Measurements from ENCODE around the gene NIN.

The NIN gene

DNA sequence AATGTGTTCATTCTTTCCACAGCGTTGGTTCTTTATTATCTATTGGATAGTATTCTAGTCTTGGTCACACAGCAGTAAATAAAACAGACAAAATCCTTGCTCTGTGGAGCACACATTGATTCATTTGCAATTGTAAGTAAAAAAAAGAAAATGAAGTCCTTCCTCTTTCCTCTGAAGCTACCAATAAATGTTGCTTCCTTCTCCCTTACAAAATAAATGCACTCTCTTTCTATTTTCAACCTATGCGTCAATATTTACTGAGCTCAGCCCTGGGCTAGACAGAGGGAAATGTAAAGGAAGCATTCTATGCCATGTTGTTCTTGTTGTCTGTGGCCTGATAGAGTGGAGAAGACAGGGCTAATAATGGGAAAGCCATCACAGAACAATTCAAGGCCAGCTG is 43.8 kb upstream of the NIN start:
- no peak for TF ChIP-seq OSR1 (CRISPR knock-in tag; IDR thresholded peaks at IDR 0.05)
- TF ChIP-seq CSDC2 (CRISPR knock-in tag; IDR thresholded peaks at IDR 0.05) = no peak
- TF ChIP-seq PPARA (CRISPR knock-in tag; IDR thresholded peaks at IDR 0.05; ENCODE audit: borderline replicate concordance) = no peak
- TF ChIP-seq BACH2 (CRISPR knock-in tag; IDR thresholded peaks at IDR 0.05; ENCODE audit: borderline replicate concordance) = no peak
- TF ChIP-seq TCF4 (CRISPR knock-in tag; IDR thresholded peaks at IDR 0.05; ENCODE audit: borderline replicate concordance) = no peak
- TF ChIP-seq RARB (CRISPR knock-in tag; IDR thresholded peaks at IDR 0.05) = no peak
- TF ChIP-seq ARNTL (CRISPR knock-in tag; IDR thresholded peaks at IDR 0.05; ENCODE audit: borderline replicate concordance, low read depth) = no peak
- TF ChIP-seq, protein P1, sequence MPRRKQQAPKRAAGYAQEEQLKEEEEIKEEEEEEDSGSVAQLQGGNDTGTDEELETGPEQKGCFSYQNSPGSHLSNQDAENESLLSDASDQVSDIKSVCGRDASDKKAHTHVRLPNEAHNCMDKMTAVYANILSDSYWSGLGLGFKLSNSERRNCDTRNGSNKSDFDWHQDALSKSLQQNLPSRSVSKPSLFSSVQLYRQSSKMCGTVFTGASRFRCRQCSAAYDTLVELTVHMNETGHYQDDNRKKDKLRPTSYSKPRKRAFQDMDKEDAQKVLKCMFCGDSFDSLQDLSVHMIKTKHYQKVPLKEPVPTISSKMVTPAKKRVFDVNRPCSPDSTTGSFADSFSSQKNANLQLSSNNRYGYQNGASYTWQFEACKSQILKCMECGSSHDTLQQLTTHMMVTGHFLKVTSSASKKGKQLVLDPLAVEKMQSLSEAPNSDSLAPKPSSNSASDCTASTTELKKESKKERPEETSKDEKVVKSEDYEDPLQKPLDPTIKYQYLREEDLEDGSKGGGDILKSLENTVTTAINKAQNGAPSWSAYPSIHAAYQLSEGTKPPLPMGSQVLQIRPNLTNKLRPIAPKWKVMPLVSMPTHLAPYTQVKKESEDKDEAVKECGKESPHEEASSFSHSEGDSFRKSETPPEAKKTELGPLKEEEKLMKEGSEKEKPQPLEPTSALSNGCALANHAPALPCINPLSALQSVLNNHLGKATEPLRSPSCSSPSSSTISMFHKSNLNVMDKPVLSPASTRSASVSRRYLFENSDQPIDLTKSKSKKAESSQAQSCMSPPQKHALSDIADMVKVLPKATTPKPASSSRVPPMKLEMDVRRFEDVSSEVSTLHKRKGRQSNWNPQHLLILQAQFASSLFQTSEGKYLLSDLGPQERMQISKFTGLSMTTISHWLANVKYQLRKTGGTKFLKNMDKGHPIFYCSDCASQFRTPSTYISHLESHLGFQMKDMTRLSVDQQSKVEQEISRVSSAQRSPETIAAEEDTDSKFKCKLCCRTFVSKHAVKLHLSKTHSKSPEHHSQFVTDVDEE (CRISPR knock-in tag; IDR thresholded peaks at IDR 0.05) = no peak
- TF ChIP-seq ESRRG (CRISPR knock-in tag; IDR thresholded peaks at IDR 0.05) = no peak
- no peak for TF ChIP-seq GLIS3 (CRISPR knock-in tag; IDR thresholded peaks at IDR 0.05)
- no peak for TF ChIP-seq ZNF565 (CRISPR knock-in tag; conservative IDR thresholded peaks at IDR 0.05; ENCODE audit: low read depth)
- no peak for TF ChIP-seq ZFP3 (CRISPR knock-in tag; IDR thresholded peaks at IDR 0.05)
- ATAC-seq = no peak

DNA sequence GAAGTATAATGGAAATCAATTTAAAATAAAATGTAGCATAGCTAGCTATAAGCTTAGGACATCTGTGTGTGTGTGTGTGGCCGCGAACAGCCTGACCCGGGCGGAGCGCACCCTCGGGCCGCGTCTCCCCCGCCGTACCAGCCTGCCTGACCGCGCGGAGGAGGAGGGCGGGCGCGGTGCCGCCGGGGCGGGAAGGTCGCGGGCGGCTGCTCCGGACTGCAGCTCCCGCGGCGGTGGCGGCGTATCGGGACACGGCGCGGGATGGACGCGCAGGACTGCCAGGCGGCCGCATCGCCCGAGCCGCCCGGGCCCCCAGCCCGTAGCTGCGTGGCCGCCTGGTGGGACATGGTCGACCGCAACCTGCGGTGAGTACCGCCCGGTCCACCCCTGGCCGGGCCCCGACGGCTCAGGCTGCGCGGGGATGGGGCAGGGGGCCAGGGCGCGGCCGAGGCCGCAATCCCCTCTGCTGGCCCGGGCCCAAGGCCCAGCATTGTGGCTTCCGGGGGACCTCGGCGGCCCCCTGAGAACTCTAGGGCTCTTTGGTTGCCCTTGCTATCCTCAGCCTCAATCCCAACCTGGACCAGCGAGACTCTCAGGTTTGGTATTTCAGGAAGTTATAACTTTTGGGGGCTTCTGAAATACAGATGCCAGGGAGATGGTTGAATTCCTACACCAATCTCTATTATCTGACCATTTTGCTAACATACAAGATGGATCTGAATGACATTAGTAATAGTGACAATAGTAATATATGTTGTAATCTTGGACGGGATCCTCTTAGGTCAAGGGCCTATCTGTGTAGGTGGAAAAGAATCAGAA is 41.2 kb upstream of the NIN start, which contains the start of gene ABHD12B:
TSS of gene ABHD12B (plus strand) at position 140 of the 819 bp plus-strand sequence. CDS start at position 262, 122 bp downstream.
- no peak for ATAC-seq
- no peak for TF ChIP-seq ISL1 (CRISPR knock-in tag; IDR thresholded peaks at IDR 0.05)
- TF ChIP-seq ESRRG (CRISPR knock-in tag; IDR thresholded peaks at IDR 0.05) = no peak

DNA sequence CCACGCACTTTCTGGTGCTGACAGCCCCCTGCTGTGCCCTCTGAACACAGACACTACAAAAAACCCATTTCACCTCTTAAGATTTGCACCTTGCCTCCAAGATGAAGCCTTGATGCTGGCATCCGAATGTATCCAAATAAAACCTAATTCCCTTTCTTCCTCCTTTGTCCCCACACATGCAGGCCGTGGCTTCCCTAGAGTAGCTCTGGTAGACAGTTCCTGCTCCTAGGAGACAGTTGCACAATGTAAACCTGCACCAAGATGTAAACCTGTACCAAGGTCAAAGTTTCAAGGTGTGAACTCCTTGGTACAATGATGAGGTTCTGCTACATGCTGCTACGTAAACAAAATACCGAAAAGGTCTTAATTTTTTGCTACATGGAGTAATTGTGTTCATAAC is 40.3 kb upstream of the NIN start:
- no peak for ATAC-seq
- no peak for TF ChIP-seq TCF4 (CRISPR knock-in tag; IDR thresholded peaks at IDR 0.05; ENCODE audit: borderline replicate concordance)
- no peak for TF ChIP-seq TOX (CRISPR knock-in tag; IDR thresholded peaks at IDR 0.05; ENCODE audit: borderline replicate concordance)
- no peak for TF ChIP-seq ZC3H10 (CRISPR knock-in tag; IDR thresholded peaks at IDR 0.05)

DNA sequence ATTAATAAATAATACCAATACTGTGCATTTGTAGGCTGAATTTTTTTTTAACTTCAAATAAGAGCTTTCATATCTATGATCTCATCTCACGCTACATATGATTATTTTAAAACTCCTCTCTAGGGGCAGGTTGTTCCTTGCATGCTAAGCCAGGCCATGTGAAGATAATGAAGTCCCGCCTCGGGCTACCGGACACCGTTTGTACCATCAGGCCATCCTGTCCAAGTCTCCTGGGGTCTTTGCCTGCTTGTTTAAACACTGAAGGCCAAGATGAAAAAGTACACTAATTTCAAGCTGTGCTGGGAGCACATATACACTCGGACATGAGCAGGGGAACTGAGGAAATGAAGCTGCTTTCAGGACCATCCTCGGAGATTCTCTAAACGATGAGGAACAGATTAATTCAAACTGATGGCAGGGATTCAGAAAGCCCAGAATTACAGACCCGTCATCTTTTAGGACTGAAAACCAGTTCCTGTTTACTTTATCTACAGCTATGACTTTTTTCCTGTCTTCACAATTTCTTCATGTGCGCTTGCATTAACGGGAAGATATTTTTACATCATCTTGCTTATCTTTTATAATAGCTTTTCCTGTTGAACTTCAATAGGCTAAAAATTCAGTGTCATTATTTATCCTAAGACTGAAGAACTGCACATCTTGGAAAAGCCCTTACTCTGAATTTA is 34.6 kb upstream of the NIN start:
- ATAC-seq = no peak
- TF ChIP-seq ZC3H10 (CRISPR knock-in tag; IDR thresholded peaks at IDR 0.05) (no peak), CSDC2 (CRISPR knock-in tag; IDR thresholded peaks at IDR 0.05) (no peak), ESRRG (CRISPR knock-in tag; IDR thresholded peaks at IDR 0.05) (no peak), ZNF8 (CRISPR knock-in tag; IDR thresholded peaks at IDR 0.05) (no peak), GLIS3 (CRISPR knock-in tag; IDR thresholded peaks at IDR 0.05) (no peak), BACH2 (CRISPR knock-in tag; IDR thresholded peaks at IDR 0.05; ENCODE audit: borderline replicate concordance) (no peak), RARB (CRISPR knock-in tag; IDR thresholded peaks at IDR 0.05) (no peak), ARNTL (CRISPR knock-in tag; IDR thresholded peaks at IDR 0.05; ENCODE audit: borderline replicate concordance, low read depth) (no peak), ISL1 (CRISPR knock-in tag; IDR thresholded peaks at IDR 0.05) (no peak), OSR1 (CRISPR knock-in tag; IDR thresholded peaks at IDR 0.05) (no peak), ZNF70 (CRISPR knock-in tag; IDR thresholded peaks at IDR 0.05) (no peak), SNAI2 (CRISPR knock-in tag; IDR thresholded peaks at IDR 0.05) (no peak), TOX (CRISPR knock-in tag; IDR thresholded peaks at IDR 0.05; ENCODE audit: borderline replicate concordance) (no peak)
- TF ChIP-seq, protein P2, sequence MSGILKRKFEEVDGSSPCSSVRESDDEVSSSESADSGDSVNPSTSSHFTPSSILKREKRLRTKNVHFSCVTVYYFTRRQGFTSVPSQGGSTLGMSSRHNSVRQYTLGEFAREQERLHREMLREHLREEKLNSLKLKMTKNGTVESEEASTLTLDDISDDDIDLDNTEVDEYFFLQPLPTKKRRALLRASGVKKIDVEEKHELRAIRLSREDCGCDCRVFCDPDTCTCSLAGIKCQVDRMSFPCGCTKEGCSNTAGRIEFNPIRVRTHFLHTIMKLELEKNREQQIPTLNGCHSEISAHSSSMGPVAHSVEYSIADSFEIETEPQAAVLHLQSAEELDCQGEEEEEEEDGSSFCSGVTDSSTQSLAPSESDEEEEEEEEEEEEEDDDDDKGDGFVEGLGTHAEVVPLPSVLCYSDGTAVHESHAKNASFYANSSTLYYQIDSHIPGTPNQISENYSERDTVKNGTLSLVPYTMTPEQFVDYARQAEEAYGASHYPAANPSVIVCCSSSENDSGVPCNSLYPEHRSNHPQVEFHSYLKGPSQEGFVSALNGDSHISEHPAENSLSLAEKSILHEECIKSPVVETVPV (CRISPR knock-in tag; IDR thresholded peaks at IDR 0.05) = no peak
- TF ChIP-seq, protein P3, sequence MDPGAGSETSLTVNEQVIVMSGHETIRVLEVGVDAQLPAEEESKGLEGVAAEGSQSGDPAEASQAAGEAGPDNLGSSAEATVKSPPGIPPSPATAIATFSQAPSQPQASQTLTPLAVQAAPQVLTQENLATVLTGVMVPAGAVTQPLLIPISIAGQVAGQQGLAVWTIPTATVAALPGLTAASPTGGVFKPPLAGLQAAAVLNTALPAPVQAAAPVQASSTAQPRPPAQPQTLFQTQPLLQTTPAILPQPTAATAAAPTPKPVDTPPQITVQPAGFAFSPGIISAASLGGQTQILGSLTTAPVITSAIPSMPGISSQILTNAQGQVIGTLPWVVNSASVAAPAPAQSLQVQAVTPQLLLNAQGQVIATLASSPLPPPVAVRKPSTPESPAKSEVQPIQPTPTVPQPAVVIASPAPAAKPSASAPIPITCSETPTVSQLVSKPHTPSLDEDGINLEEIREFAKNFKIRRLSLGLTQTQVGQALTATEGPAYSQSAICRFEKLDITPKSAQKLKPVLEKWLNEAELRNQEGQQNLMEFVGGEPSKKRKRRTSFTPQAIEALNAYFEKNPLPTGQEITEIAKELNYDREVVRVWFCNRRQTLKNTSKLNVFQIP (CRISPR knock-in tag; IDR thresholded peaks at IDR 0.05; ENCODE audit: borderline replicate concordance, low read depth) = no peak
- TF ChIP-seq, protein P4, sequence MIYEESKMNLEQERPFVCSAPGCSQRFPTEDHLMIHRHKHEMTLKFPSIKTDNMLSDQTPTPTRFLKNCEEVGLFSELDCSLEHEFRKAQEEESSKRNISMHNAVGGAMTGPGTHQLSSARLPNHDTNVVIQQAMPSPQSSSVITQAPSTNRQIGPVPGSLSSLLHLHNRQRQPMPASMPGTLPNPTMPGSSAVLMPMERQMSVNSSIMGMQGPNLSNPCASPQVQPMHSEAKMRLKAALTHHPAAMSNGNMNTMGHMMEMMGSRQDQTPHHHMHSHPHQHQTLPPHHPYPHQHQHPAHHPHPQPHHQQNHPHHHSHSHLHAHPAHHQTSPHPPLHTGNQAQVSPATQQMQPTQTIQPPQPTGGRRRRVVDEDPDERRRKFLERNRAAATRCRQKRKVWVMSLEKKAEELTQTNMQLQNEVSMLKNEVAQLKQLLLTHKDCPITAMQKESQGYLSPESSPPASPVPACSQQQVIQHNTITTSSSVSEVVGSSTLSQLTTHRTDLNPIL (CRISPR knock-in tag; IDR thresholded peaks at IDR 0.05; ENCODE audit: low read depth) = no peak
- TF ChIP-seq, protein P5, sequence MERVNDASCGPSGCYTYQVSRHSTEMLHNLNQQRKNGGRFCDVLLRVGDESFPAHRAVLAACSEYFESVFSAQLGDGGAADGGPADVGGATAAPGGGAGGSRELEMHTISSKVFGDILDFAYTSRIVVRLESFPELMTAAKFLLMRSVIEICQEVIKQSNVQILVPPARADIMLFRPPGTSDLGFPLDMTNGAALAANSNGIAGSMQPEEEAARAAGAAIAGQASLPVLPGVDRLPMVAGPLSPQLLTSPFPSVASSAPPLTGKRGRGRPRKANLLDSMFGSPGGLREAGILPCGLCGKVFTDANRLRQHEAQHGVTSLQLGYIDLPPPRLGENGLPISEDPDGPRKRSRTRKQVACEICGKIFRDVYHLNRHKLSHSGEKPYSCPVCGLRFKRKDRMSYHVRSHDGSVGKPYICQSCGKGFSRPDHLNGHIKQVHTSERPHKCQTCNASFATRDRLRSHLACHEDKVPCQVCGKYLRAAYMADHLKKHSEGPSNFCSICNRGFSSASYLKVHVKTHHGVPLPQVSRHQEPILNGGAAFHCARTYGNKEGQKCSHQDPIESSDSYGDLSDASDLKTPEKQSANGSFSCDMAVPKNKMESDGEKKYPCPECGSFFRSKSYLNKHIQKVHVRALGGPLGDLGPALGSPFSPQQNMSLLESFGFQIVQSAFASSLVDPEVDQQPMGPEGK (CRISPR knock-in tag; IDR thresholded peaks at IDR 0.05; ENCODE audit: borderline replicate concordance) = no peak
- TF ChIP-seq, protein P1 (CRISPR knock-in tag; IDR thresholded peaks at IDR 0.05) = no peak

Data from SK-N-SH treated with all-trans-retinoic acid at 6 μM for 48 hours (cell line).